GM18517 (cell line): Measurements from ENCODE around the gene CDK4.
"Not testable (repeated sequence)": the region's sequence is repeated elsewhere in the genome, so short reads cannot be mapped to it uniquely, and the experiment has no call there.

Source experiments
- ATAC-seq: cut with Tn5 transposase; IDR thresholded peaks from one replicate; pipeline ENCODE4 v1.9.1; 2021; ENCODE audit warnings: mild to moderate bottlenecking, moderate library complexity; ENCODE audit not compliant: unreplicated experiment

The CDK4 gene

DNA sequence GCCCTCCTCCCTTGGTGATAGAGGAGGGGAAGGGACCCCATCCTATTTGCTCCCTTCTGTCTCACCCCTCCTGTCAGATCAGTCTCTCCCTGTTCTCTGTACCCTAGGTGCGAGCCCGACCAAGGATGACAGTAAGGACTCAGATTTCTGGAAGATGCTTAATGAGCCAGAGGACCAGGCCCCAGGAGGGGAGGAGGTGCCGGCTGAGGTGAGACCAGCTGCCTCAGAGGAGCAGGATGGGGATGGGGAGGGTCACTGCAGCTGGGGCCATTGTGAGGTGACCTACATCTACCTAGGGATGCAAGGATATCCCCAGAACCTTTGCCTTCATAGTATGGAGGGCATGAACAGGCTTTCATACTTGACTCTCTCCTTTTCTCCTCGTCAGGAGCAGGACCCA, 35.8 kb downstream of the CDK4 start:
- ATAC-seq: no peak

DNA sequence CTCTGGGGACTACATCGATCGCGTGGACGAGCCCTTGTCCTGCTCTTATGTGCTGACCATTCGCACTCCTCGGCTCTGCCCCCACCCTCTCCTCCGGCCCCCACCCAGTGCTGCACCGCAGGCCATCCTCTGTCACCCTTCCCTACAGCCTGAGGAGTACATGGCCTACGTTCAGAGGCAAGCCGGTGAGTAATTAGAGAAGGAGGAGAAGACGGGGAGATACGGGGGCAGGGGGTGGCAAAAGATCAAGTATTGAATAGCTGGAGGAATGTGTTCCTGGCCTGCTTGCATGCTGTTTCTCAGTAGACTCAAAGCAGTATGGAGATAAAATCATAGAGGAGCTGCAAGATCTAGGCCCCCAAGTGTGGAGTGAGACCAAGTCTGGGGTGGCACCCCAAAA, 36.3 kb downstream of the CDK4 start:
- no peak for ATAC-seq

DNA sequence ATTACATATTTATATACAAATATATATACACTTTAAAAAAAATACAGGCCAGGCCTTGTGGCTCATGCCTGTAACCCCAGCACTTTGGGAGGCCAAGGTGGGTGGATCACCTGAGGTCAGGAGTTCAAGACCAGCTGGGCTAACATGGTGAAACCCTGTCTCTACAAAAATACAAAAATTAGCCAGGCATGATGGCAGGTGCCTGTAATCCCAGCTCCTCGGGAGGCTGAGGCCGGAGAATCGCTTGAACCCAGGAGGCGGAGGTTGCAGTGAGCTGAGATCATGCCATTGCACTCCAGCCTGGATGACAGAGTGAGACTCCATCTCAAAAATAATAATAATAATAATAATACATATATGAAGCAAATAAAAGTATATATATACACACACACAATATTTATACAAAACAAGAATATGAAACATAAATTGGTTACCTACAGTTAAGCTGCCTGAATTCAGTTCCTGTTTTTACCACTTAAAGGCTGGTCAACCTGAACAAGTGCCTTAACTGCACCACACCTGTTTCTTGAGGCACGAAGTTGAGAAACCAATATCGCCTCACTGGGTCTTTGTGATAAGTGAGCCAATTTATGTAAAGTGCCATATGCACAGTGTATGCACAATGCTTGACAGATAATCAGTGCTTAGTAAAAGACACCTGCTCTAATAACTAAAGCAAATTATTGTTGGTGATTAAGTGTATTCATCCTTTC, 36.9 kb downstream of the CDK4 start:
- ATAC-seq: not testable (repeated sequence)

DNA sequence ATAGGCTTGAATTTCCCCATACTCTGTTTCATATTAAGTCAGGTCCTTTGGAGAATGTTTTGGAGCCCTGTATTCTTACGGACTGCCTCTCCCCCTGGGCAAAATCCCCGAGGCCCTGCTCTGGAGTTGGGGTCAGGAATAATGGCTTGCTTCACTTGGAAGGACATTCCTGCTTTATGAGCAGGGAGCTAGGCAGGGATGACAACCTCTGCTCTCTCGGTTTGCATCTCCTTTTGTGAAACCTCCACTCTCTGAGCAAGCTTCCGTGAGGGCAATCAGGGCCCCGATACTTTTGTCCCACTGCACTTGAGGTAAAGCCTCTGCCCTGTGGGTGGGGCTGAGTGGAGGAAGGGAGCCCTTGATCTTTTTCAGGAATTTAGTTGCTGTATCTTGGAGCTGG, 38.9 kb downstream of the CDK4 start:
- no peak for ATAC-seq

DNA sequence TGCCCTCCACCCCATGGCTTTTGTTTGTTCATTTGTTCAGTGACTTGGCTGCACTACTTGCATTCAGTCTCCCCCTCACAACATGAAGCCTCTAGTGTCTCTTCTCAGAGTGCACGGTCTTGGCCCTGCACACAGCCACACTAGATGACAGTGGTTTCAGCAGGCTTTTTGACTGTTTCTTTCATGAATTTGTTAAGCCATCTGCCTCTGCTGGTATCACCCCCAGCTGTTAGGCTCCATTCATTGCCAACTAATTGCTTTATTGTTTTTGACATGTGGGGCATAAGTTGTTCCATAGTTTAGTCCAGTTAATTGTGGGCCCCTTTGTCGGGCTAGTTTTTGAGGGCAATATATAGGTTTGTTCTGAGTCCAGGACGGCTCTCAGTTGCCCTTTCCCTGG, 39.4 kb downstream of the CDK4 start:
- no peak for ATAC-seq

DNA sequence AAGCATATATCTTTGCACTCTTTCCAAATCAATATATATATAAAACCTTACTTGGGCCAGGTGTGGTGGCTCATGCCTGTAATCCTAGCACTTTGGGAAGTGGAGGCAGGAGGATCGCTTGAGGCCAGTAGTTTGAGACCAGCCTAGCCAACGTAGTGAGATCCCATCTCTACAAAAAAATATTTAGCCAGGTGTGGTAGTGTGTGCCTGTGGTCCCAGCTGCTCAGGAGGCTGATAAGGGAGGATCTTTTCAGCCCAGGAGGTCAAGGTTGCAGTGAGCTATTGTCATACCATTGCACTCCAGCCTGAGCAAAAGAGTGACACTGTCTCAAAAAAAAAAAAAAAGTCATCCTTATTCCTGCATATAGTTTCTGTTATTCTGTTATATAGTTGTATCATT, 43.8 kb downstream of the CDK4 start:
- no peak for ATAC-seq

DNA sequence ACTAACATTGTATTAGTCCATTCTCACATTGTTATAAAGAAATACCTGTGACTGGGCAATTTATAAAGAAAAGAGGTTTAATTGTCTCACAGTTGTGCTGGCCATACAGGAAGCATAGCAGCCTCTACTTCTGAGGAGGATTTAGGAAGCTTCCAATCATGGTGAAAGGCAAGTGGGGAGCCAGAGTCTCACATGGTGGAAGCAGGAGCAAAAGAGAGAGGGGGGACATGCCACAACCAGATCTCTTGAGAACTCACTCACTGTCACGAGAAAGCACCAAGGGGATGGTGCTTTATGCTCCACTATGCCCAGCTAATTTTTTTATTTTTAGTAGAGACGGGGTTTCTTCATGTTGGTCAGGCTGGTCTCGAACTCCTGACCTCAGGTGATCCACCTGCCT, 44.9 kb downstream of the CDK4 start:
- no peak for ATAC-seq

DNA sequence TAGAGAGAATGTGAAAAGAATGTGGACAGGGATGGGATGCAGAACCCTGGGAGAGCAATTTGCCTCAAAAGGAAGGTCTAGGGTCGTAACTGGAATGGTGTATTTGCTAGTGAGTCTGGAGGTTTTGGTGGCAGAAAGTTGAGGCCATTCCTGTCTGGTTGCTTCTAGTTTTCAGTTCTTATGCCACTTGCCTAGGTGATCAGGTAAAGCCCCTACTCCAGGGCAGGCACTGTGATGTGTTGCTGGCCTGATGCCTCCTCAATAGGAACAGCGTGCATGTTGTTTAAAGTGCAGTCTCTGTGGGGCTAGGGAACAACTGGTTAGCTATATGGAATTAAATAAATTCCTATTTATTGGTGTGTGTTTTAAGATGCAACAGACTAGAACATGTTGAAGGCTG, 51.8 kb downstream of the CDK4 start:
- ATAC-seq: no peak

DNA sequence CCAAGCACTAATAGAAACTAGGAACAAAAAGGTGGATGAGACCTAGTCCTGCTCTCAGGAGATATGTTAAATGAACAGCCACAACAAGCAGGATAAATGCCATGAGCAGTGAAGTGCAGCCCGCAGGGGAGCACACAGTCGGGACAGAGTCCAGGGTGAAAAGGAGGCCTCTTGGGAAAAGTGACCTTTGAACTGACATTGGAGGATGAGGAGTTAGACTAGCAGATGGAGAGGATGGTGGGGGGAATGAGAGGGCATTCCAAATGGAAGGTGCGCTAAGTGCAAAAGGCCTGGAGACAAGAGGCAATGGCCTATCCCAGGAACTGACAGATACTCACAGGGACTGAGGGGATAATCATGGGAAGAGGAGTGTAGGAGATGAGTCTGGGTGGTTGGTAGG, 53.7 kb downstream of the CDK4 start:
- no peak for ATAC-seq
